GM23248 (cell line): Measurements from ENCODE around the gene CTR9. TPM values are rescaled to one million over a fixed set of nuclear protein-coding genes. Genes with fewer than 3 reads are reported as not detected.
A peak's percentile ranks its signal among the peaks of the same experiment; 100 is the strongest.

Experiments used
- DNase-seq: peaks from one replicate; pipeline ENCODE4 v3.0.0-alpha.2; 2015
- H2AFZ ChIP-seq: fragments of 200-600 bp; sonication (generic); 2 replicates; pipeline ENCODE4 v1.6.1; 2016; ENCODE audit warnings: antibody characterized with exemption
- H3F3A ChIP-seq: fragments of 200-600 bp; sonication (generic); 2 replicates; pipeline ENCODE4 v1.6.1; 2016; ENCODE audit warnings: mild to moderate bottlenecking, antibody characterized with exemption, mixed run types; ENCODE audit not compliant: insufficient read depth
- H3K27ac ChIP-seq: fragments of 200-600 bp; sonication (generic); 2 replicates; pipeline ENCODE4 v1.5.1; 2016; ENCODE audit warnings: mild to moderate bottlenecking
- H3K27me3 ChIP-seq: fragments of 200-600 bp; sonication (generic); replicated peaks from 2 replicates; pipeline ENCODE4 v1.6.1; 2016; ENCODE audit warnings: mild to moderate bottlenecking; ENCODE audit not compliant: insufficient read depth
- H3K36me3 ChIP-seq: fragments of 200-600 bp; sonication (generic); 2 replicates; pipeline ENCODE4 v1.6.1; 2016; ENCODE audit warnings: low read depth, mild to moderate bottlenecking
- H3K4me1 ChIP-seq: fragments of 200-600 bp; sonication (generic); 2 replicates; pipeline ENCODE4 v1.6.1; 2016; ENCODE audit warnings: mild to moderate bottlenecking; ENCODE audit not compliant: insufficient read depth
- H3K4me2 ChIP-seq: fragments of 200-600 bp; sonication (generic); one replicate; pipeline ENCODE4 v1.6.1; 2016; ENCODE audit warnings: mild to moderate bottlenecking; ENCODE audit not compliant: unreplicated experiment
- H3K4me3 ChIP-seq: fragments of 200-600 bp; sonication (generic); 2 replicates; pipeline ENCODE4 v1.5.1; 2016; ENCODE audit warnings: mild to moderate bottlenecking
- H3K79me2 ChIP-seq: fragments of 200-600 bp; sonication (generic); 2 replicates; pipeline ENCODE4 v1.6.1; 2016; ENCODE audit warnings: mild to moderate bottlenecking; ENCODE audit not compliant: insufficient read depth
- H3K9ac ChIP-seq: fragments of 200-600 bp; sonication (generic); 2 replicates; pipeline ENCODE4 v1.6.1; 2016; ENCODE audit warnings: mild to moderate bottlenecking
- H3K9me2 ChIP-seq: fragments of 200-600 bp; sonication (generic); 2 replicates; pipeline ENCODE4 v1.6.1; 2016; ENCODE audit warnings: mixed run types, mild to moderate bottlenecking, moderate library complexity; ENCODE audit not compliant: insufficient read depth
- H3K9me3 ChIP-seq: fragments of 200-600 bp; sonication (generic); one replicate; pipeline ENCODE4 v1.6.1; 2017; ENCODE audit warnings: low read depth
- H4K20me1 ChIP-seq: fragments of 200-600 bp; sonication (generic); 2 replicates; pipeline ENCODE4 v1.6.0; 2016; ENCODE audit not compliant: insufficient read depth
- EZH2 ChIP-seq: fragments of 200-600 bp; sonication (generic); IDR thresholded peaks from 2 replicates; pipeline ENCODE4 v1.6.1; 2018; ENCODE audit warnings: antibody characterized with exemption, mild to moderate bottlenecking; ENCODE audit not compliant: insufficient read depth, poor library complexity, severe bottlenecking
- EZH2phosphoT487 ChIP-seq: fragments of 200-600 bp; sonication (generic); IDR thresholded peaks from 2 replicates; pipeline ENCODE4 v1.6.1; 2018; ENCODE audit warnings: antibody characterized with exemption, moderate library complexity, mild to moderate bottlenecking, low read depth; ENCODE audit not compliant: insufficient read depth
- WGBS, 2 experiments: methylation state at CpG; one replicate each; pipeline ENCODE4 v1.1.6; 2015 to 2017; ENCODE audit warnings: low lambda C conversion rate in 2 of 2, low coverage in 1 of 2; ENCODE audit errors: missing lambda C conversion rate in 2 of 2; 5-methylcytosine and 5-hydroxymethylcytosine counted together
- in situ Hi-C: fragments of 300-500 bp; cut with MboI; formaldehyde crosslinking; loops from 2 replicates; pipeline ENCODE4 v1.15.0; 2020
- polyA plus RNA-seq: library from polyadenylated mRNA; unstranded; fragments of >200 nt; fragmentation: Nextera tagmentation; extraction: Ambion mirVana; gene quantifications from 2 replicates; pipeline ENCODE4 v1.2.1, GENCODE V29; 2016
- total RNA-seq: library from RNA; depleted of rRNA; stranded (reverse); fragments of >200 nt; shearing (Covaris generic); gene quantifications from 2 replicates; pipeline ENCODE4 v1.2.3, GENCODE V29; 2014

Gene CTR9
- total and polyA plus RNA-seq, 2 experiments from 2014 or later = 20.2 to 32.3 TPM

- H3K27ac ChIP-seq = no peak overlapping the region
- in situ Hi-C loops = loop anchor here (25.0 kb wide), 2 partner anchors 378 to 1003 kb away; no protein-coding TSS in a partner anchor
- H3F3A ChIP-seq = peaks cover 6% of the 10 kb centered on the region
- H2AFZ ChIP-seq = no peak overlapping the region
- no peak overlapping the region for H3K4me3 ChIP-seq
- DNase-seq = no peak
- H3K27me3 ChIP-seq = no peaks in the 10 kb centered on the region
- no peaks in the 10 kb centered on the region for H3K79me2 ChIP-seq
- H3K4me2 ChIP-seq = no peak overlapping the region
- no peaks in the 10 kb centered on the region for H3K9me3 ChIP-seq
- no peaks in the 10 kb centered on the region for H3K9me2 ChIP-seq
- no peak overlapping the region for H3K9ac ChIP-seq
- H3K36me3 ChIP-seq = peaks cover 4% of the 10 kb centered on the region; the same call in 1 of the 2 replicates
- no peak for TF ChIP-seq EZH2phosphoT487
- no peaks in the 10 kb centered on the region for H4K20me1 ChIP-seq
- H3K4me1 ChIP-seq = peaks cover 6% of the 10 kb centered on the region
- WGBS, 2 experiments = 76 to 77% methylated on average over 10 of the region's 10 CpGs
Measured at GRCh38 chr11:10784232-10785145, 33.4 kb downstream of the CTR9 start.

GRCh38 chr11:10785146-10785474, 34.1 kb downstream of the CTR9 start:
- in situ Hi-C loops = loop anchor here (25.0 kb wide), 2 partner anchors 377 to 1002 kb away; no protein-coding TSS in a partner anchor
- DNase-seq = no peak

GRCh38 chr11:10786451-10786850, 35.4 kb downstream of the CTR9 start:
- no peaks in the 10 kb centered on the region for H3F3A ChIP-seq
- no peak overlapping the region for H3K9ac ChIP-seq
- no peak for DNase-seq
- H3K27ac ChIP-seq = no peak overlapping the region
- in situ Hi-C loops = loop anchor here (25.0 kb wide), 2 partner anchors 376 to 1001 kb away; no protein-coding TSS in a partner anchor
- no peak overlapping the region for H3K4me2 ChIP-seq
- H3K36me3 ChIP-seq = no peaks in the 10 kb centered on the region
- no peak overlapping the region for H3K4me3 ChIP-seq
- no peaks in the 10 kb centered on the region for H4K20me1 ChIP-seq
- no peak for TF ChIP-seq EZH2phosphoT487
- TF ChIP-seq EZH2 = no peak
- H3K9me2 ChIP-seq = no peaks in the 10 kb centered on the region
- no peak overlapping the region for H2AFZ ChIP-seq
- no peaks in the 10 kb centered on the region for H3K27me3 ChIP-seq
- H3K9me3 ChIP-seq = no peaks in the 10 kb centered on the region
- H3K79me2 ChIP-seq = no peaks in the 10 kb centered on the region
- H3K4me1 ChIP-seq = no peaks in the 10 kb centered on the region
- 97% methylated on average over 5 of the region's 5 CpGs for WGBS, 2 experiments

More at GRCh38 chr11:10785146-10785474, 34.1 kb downstream of the CTR9 start:
- H3K27ac ChIP-seq = no peak overlapping the region
- no peak overlapping the region for H3K4me3 ChIP-seq
- no peaks in the 10 kb centered on the region for H4K20me1 ChIP-seq
- TF ChIP-seq EZH2phosphoT487 (no peak), EZH2 (no peak)
- no peaks in the 10 kb centered on the region for H3K27me3 ChIP-seq
- H3K4me2 ChIP-seq = no peak overlapping the region
- no peak overlapping the region for H2AFZ ChIP-seq
- H3K9ac ChIP-seq = no peak overlapping the region
- H3K9me2 ChIP-seq = no peaks in the 10 kb centered on the region
- no peaks in the 10 kb centered on the region for H3K4me1 ChIP-seq
- no peaks in the 10 kb centered on the region for H3K79me2 ChIP-seq
- H3K36me3 ChIP-seq = no peaks in the 10 kb centered on the region
- H3K9me3 ChIP-seq = no peaks in the 10 kb centered on the region
- 83 to 89% methylated on average over 4 of the region's 4 CpGs for WGBS, 2 experiments
- H3F3A ChIP-seq = no peaks in the 10 kb centered on the region

- no peaks in the 10 kb centered on the region for H3K27me3 ChIP-seq
- no peaks in the 10 kb centered on the region for H3K9me3 ChIP-seq
- 7 to 12% methylated on average over 22 to 24 of the region's 24 CpGs for WGBS, 2 experiments
- H3K36me3 ChIP-seq = peaks cover 16% of the 10 kb centered on the region
- H4K20me1 ChIP-seq = no peaks in the 10 kb centered on the region
- in situ Hi-C loops = loop anchor here (5.0 to 25.0 kb wide), 3 partner anchors 230 to 995 kb away; no protein-coding TSS in a partner anchor
- H3K27ac ChIP-seq = no peak overlapping the region
- H3F3A ChIP-seq = peaks cover 39% of the 10 kb centered on the region
- H3K79me2 ChIP-seq = no peaks in the 10 kb centered on the region
- H3K4me3 ChIP-seq = peak overlapping the region; percentile 55
- DNase-seq = peak; percentile 86
- H3K4me1 ChIP-seq = 0 out of 2 replicates have a peak, but pooled peaks cover 4% of the 10 kb centered on the region
- TF ChIP-seq EZH2 = no peak
- TF ChIP-seq EZH2phosphoT487 = no peak
- no peaks in the 10 kb centered on the region for H3K9me2 ChIP-seq
- H2AFZ ChIP-seq = peak overlapping the region; percentile 45; the same call in 1 of the 2 replicates
- peak overlapping the region; percentile 90 for H3K4me2 ChIP-seq
- no peak overlapping the region for H3K9ac ChIP-seq
Measured at GRCh38 chr11:10792385-10793068, 41.5 kb downstream of the CTR9 start.
